HUES64 (cell line): ENCODE data around the gene PEAK1.

ENCODE experiments used
- H3K27ac ChIP-seq: 2 replicates; pipeline ENCODE4 v1.7.0; 2013; ENCODE audit warnings: low read depth, low read length, inconsistent platforms
- H3K27me3 ChIP-seq: 2 replicates; pipeline ENCODE4 v1.6.1; 2013; ENCODE audit warnings: mild to moderate bottlenecking, low read length; ENCODE audit not compliant: insufficient read depth
- H3K36me3 ChIP-seq: 2 replicates; pipeline ENCODE4 v1.6.1; 2013; ENCODE audit warnings: mild to moderate bottlenecking, low read length; ENCODE audit not compliant: insufficient read depth
- H3K4me1 ChIP-seq: 2 replicates; pipeline ENCODE4 v1.6.1; 2013; ENCODE audit warnings: mild to moderate bottlenecking, low read length, moderate library complexity; ENCODE audit not compliant: insufficient read depth
- H3K4me3 ChIP-seq: 2 replicates; pipeline ENCODE4 v1.5.1; 2013; ENCODE audit warnings: mild to moderate bottlenecking, low read length, moderate library complexity
- H3K9ac ChIP-seq: 2 replicates; pipeline ENCODE4 v1.6.1; 2013; ENCODE audit warnings: mild to moderate bottlenecking, low read depth, low read length
- H3K9me3 ChIP-seq: 2 replicates; pipeline ENCODE4 v1.6.1; 2013; ENCODE audit warnings: low read depth, low read length; ENCODE audit not compliant: insufficient read depth
- WGBS: fragments of 150-250, 120-280 bp; methylation state at CpG from one replicate; pipeline ENCODE4 v1.1.7; 2013; ENCODE audit warnings: missing lambda C conversion rate; 5-methylcytosine and 5-hydroxymethylcytosine counted together

Gene PEAK1

DNA sequence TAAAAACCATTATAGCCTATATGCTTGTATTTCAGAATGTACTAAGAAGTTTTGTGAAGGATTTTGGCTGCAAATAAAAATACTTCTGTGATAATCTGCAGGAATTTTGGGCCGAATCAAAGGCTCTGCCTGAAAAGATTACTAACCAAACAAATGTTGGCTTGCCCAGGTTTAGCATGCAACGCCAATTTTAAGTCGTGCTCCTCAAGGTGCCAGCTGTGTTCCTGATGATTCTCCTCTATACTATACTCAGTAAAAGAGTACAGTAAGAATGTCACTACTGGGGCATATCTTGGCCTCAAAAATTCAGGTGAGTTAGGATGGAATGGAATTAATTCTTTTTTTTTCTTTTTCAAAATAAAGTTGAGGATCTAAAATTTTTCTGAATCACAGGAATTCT, 198.2 kb downstream of the PEAK1 start:
- no peaks in the 10 kb centered on the region for H3K36me3 ChIP-seq

DNA sequence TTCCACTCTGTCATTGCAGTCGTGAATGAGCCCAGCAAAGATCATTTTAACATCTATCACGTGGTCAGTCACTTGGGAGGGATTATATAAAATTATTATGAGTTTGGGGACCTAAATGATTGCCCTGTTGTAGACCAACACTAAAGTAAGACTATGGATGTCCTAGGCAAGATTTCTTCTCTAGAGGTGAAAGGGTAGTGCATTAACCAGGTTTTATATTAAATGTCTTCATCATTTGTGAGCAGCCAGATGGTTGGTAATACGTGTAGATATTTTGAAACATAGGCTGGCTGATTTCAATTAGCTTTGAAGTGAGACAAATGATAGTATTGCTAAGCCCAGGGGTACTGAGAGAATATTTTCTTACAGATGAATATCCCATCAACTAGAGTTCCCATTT, 198.7 kb downstream of the PEAK1 start:
- Histone ChIP-seq H3K4me3 (no peak overlapping the region), H3K9me3 (no peaks in the 10 kb centered on the region), H3K4me1 (peaks cover 43% of the 10 kb centered on the region; the same call in 1 of the 2 replicates), H3K9ac (no peak overlapping the region), H3K27ac (no peak overlapping the region), H3K36me3 (no peaks in the 10 kb centered on the region), H3K27me3 (no peaks in the 10 kb centered on the region)
- WGBS = 89% methylated on average over 3 of the region's 3 CpGs

More for the DNA sequence above, 198.2 kb downstream of the PEAK1 start:
- Histone ChIP-seq H3K4me3 (no peak overlapping the region), H3K9me3 (no peaks in the 10 kb centered on the region), H3K27ac (no peak overlapping the region), H3K4me1 (peaks cover 49% of the 10 kb centered on the region; the same call in 1 of the 2 replicates), H3K9ac (no peak overlapping the region), H3K27me3 (no peaks in the 10 kb centered on the region)
- whole genome bisulfite sequencing = 84% methylated on average over 3 of the region's 3 CpGs

DNA sequence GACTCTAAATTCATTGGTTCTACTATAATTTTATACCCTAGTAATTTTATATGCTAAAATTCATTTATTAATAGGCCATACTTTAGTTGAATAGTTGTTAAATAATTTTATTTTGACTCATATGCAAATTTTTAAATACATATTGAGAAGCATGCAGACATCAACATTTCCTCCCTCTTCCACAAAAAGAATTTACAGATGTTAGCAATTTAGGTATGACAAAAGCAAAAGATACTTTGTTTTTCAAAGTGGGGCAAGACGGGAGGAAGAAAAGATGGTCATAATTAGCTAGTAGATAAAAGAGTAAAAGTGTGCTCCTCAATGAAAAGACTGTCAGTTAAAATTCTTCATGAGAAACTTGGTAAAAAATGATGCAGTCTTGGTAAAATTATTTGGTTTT, 200.1 kb downstream of the PEAK1 start:
- Histone ChIP-seq H3K4me1 (peaks cover 38% of the 10 kb centered on the region; the same call in 1 of the 2 replicates), H3K27me3 (no peaks in the 10 kb centered on the region), H3K4me3 (no peak overlapping the region), H3K36me3 (no peaks in the 10 kb centered on the region), H3K9me3 (no peaks in the 10 kb centered on the region), H3K27ac (no peak overlapping the region), H3K9ac (no peak overlapping the region)
- 85% methylated on average over 1 of the region's 1 CpG for WGBS

DNA sequence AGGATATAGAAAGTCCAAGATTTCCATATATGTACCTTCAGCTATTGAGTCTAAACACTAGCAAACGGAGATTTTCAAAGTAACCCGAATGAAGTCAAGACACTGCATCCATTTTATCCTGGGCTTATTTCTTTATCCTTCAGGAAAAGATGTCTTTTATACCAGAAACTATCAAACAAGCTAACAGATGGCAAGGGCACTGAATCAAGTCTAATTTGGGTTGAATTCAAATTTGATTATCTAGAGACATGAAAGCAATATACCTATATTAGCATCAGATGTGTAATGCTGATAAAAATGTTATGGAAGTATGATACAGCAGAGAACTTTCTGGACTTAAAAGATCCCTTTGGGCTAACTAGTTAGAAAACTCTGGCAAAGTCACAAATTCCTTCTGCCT, 210.7 kb downstream of the PEAK1 start:
- Histone ChIP-seq H3K27me3 (no peaks in the 10 kb centered on the region), H3K27ac (no peak overlapping the region), H3K9me3 (peaks cover 6% of the 10 kb centered on the region; the same call in 1 of the 2 replicates), H3K4me3 (no peak overlapping the region), H3K36me3 (peaks cover 3% of the 10 kb centered on the region; the same call in 1 of the 2 replicates), H3K4me1 (no peaks in the 10 kb centered on the region), H3K9ac (no peak overlapping the region)
- 98% methylated on average over 2 of the region's 2 CpGs for WGBS

DNA sequence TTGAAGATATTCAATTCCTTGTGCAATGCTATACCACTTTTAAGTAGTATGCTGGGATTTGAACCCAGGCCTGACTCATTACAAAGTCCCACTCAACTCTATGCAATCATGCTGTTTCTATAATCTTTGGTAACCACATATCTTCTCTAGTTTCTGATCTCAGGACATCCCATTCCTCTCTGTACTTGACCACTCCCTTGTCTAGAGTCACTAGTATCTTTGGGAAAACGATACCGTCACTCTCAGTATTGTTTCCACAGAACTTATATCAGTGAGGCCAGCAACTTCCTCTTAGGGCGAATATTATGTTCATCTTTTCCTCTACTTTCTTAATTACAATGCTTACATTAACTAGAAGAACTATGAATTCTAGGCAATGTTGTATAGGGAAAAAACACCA, 211.7 kb downstream of the PEAK1 start:
- no peak overlapping the region for H3K9ac ChIP-seq
- no peaks in the 10 kb centered on the region for H3K4me1 ChIP-seq
- H3K27me3 ChIP-seq = no peaks in the 10 kb centered on the region
- no peak overlapping the region for H3K4me3 ChIP-seq
- peaks cover 6% of the 10 kb centered on the region; the same call in 1 of the 2 replicates for H3K9me3 ChIP-seq
- no peak overlapping the region for H3K27ac ChIP-seq
- 97% methylated on average over 3 of the region's 3 CpGs for WGBS
- H3K36me3 ChIP-seq = peaks cover 3% of the 10 kb centered on the region; the same call in 1 of the 2 replicates

DNA sequence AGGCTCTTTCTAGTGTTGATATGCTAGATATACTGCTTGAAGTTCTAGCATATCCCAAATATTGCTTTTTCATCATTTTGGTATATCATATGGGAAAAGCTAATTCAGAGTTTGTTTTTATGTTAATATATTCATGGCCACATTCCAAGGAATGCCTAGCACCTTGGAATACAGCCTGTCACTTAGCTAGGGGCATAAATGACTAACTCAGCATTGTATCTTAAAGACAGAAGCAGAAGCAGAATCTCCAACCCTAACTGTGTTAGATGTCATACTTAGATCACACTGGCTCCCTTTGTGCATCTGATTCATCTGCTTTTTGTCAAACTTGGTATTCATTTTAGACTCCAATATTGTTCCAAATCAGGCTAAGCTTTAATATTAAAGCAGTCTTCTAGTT, 218.2 kb downstream of the PEAK1 start:
- no peaks in the 10 kb centered on the region for H3K9me3 ChIP-seq
- no peaks in the 10 kb centered on the region for H3K27me3 ChIP-seq
- no peak overlapping the region for H3K9ac ChIP-seq
- H3K36me3 ChIP-seq = no peaks in the 10 kb centered on the region
- H3K4me3 ChIP-seq = no peak overlapping the region
- no peak overlapping the region for H3K27ac ChIP-seq
- no peaks in the 10 kb centered on the region for H3K4me1 ChIP-seq

DNA sequence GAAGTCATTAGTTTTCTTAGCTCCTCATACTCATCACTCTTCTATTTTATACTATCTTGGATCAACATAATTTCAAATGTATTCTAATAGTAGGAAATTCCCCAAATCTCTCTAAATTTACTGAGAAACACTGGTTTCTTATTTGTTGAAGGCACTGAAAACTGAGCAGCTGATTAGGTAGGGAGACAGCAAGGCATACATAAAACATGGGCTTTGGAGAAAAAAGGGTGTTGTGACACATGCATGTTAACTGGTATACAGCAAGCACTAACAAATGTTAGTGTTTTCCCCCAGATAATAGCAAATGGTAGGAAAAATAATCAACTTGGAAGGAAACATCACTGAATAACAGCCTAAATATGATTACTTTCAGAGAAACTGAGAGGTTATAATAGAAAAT, 223.5 kb downstream of the PEAK1 start:
- no peaks in the 10 kb centered on the region; the same call in 1 of the 2 replicates for H3K4me1 ChIP-seq
- H3K36me3 ChIP-seq = no peaks in the 10 kb centered on the region
- H3K9ac ChIP-seq = no peak overlapping the region
- no peaks in the 10 kb centered on the region for H3K9me3 ChIP-seq
- H3K4me3 ChIP-seq = no peak overlapping the region
- H3K27ac ChIP-seq = no peak overlapping the region
- no peaks in the 10 kb centered on the region for H3K27me3 ChIP-seq

DNA sequence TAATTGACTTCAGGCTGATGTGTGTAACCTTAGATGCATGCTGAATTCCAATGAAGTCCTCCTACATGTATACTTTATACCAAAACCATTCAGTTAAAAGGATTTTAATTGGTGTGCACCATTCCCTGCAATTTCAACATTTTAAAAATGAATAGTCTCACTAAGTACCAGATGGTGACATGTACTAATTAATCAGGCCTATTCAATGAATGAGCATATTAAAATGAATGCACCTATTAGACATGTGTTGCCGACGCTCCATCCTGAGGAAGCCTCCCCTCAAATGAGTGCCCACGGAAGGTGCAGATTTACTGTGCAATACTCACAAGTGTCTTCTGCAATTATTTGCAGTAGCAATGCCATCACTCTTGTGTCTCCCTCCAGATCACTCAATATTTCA, 224.3 kb downstream of the PEAK1 start:
- Histone ChIP-seq H3K36me3 (no peaks in the 10 kb centered on the region), H3K27me3 (no peaks in the 10 kb centered on the region), H3K4me3 (no peak overlapping the region), H3K9me3 (no peaks in the 10 kb centered on the region), H3K27ac (no peak overlapping the region), H3K4me1 (no peaks in the 10 kb centered on the region; the same call in 1 of the 2 replicates), H3K9ac (no peak overlapping the region)
- 95% methylated on average over 3 of the region's 3 CpGs for WGBS

DNA sequence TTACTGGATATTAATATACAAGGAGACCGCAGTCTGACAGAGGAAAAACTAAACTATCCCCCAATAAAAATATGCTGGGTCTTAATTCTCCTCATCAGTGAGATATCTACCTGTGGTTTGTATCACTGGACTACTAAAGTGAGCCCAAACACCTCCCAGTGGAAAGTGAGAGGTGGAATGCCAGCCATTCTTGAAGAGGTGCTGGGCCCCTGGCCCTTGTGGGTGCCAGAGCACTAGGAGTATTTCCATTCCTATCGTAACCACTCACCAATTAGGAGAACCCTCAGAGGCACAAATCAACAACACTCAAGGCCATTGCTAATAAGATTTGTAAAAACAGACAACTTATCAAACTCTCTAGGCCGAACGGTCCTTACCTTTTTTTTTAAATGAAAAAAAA, 227.5 kb downstream of the PEAK1 start:
- H3K9ac ChIP-seq = no peak overlapping the region
- H3K27ac ChIP-seq = no peak overlapping the region
- H3K9me3 ChIP-seq = no peaks in the 10 kb centered on the region
- H3K27me3 ChIP-seq = no peaks in the 10 kb centered on the region
- no peaks in the 10 kb centered on the region; the same call in 1 of the 2 replicates for H3K4me1 ChIP-seq
- WGBS = 77% methylated on average over 2 of the region's 4 CpGs
- no peaks in the 10 kb centered on the region for H3K36me3 ChIP-seq
- no peak overlapping the region for H3K4me3 ChIP-seq

DNA sequence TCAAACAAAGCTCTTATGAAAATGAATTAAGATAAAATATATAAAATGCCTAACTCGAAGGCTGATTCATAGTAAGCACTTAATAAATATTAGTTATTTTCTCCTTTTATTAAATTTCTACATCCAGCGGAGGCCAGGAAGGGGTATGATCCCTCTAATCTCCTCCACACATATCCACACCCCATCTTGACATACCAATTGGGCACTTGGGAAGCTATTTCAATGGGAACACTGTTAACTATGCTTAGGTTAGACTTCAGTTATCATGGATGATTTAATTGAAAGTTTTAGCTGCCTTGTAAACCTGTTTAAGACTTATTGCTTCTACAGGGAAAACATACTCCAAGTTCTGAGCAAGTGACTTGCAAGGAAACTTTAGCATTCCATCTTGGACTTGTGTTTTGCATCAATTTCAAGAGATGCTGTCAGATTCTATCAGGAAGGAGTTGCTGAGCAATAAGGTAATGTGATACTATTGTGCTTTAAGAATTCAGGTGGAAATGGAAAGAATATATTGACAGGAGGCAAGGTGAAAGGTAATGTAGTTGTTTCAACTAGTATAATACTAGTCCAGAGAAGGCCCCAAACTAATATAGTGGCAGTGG, 228.6 kb downstream of the PEAK1 start:
- Histone ChIP-seq H3K4me1 (peaks cover 4% of the 10 kb centered on the region), H3K27me3 (no peaks in the 10 kb centered on the region), H3K27ac (no peak overlapping the region), H3K36me3 (no peaks in the 10 kb centered on the region), H3K9ac (no peak overlapping the region), H3K4me3 (no peak overlapping the region), H3K9me3 (no peaks in the 10 kb centered on the region)
- WGBS = 71% methylated on average over 1 of the region's 2 CpGs

DNA sequence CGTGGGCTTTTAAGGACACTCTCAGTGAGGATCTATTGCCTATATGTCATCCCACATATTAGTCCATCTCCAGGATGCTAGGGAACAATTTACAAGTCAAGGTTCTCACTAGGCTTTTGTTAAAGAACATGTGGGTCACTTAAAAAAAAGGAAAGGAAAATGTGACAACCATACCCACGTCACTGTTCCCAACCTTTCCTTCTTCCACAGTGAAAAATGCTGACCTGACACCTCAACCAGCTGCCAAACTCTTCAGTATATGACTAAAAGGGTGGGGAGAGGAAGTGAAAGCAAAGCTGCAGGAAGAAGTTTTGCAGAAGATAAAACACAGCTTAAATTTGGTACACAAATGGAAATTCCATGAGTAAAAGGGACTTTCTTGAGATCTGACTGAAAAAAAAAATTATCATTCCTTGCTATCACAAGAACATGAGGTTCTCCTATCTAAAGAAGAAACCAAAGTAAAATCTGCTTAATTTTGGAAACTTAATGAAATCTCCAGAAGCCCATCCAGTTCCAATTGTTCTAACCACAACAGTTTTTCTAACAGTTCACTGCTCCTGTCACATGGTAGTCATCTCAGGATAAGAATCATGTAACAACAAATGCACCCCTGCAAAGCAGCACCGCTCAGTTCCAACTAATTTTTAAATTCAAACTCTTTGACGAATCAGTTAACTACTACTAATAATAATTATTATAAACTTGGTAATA, 232.0 kb downstream of the PEAK1 start:
- H3K4me3 ChIP-seq = no peak overlapping the region
- H3K27me3 ChIP-seq = no peaks in the 10 kb centered on the region
- H3K36me3 ChIP-seq = no peaks in the 10 kb centered on the region
- H3K9ac ChIP-seq = no peak overlapping the region
- no peaks in the 10 kb centered on the region for H3K9me3 ChIP-seq
- H3K4me1 ChIP-seq = peaks cover 4% of the 10 kb centered on the region
- WGBS = 94% methylated on average over 2 of the region's 4 CpGs
- H3K27ac ChIP-seq = no peak overlapping the region
